22Rv1 (cell line): ENCODE data around the gene SLC35E3.
A peak's percentile ranks its signal among the peaks of the same experiment; 100 is the strongest.

ENCODE experiments used
- H3K27ac ChIP-seq: fragments of 450-650 bp; 2 replicates; pipeline ENCODE4 v1.5.1; 2017
- CTCF ChIP-seq: fragments of 450-650 bp; IDR thresholded peaks from 2 replicates; pipeline ENCODE4 v1.5.1; 2017; ENCODE audit warnings: mild to moderate bottlenecking
- ZFX ChIP-seq: fragments of 450-650 bp; IDR thresholded peaks from 2 replicates; pipeline ENCODE4 v1.6.1; 2017; ENCODE audit warnings: antibody characterized with exemption, borderline replicate concordance

The SLC35E3 gene

GRCh38 chr12:68803948-68804656 lies 58.1 kb downstream of the SLC35E3 start:
- TF ChIP-seq ZFX: no peak
- no peak for TF ChIP-seq CTCF
- H3K27ac ChIP-seq: no peak overlapping the region

GRCh38 chr12:68804657-68805591 lies 58.9 kb downstream of the SLC35E3 start:
- no peak for TF ChIP-seq ZFX
- TF ChIP-seq CTCF: no peak
- H3K27ac ChIP-seq: no peak overlapping the region

GRCh38 chr12:68805592-68806120 lies 59.7 kb downstream of the SLC35E3 start:
- H3K27ac ChIP-seq: no peak overlapping the region
- TF ChIP-seq ZFX (no peak), CTCF (no peak)

- no peak for TF ChIP-seq ZFX
- no peak for TF ChIP-seq CTCF
- H3K27ac ChIP-seq: peak overlapping the region; percentile 100
Observed at GRCh38 chr12:68806488-68807237, 60.7 kb downstream of the SLC35E3 start.

GRCh38 chr12:68807274-68807575 lies 61.2 kb downstream of the SLC35E3 start:
- H3K27ac ChIP-seq: peak overlapping the region; percentile 100

GRCh38 chr12:68807576-68808387 lies 61.8 kb downstream of the SLC35E3 start, which contains the start of gene MDM2:
Gene MDM2, plus strand, starts transcription at chr12:68808177. Its CDS starts 301 bp downstream, at chr12:68808478.
- H3K27ac ChIP-seq: peak within 1 kb of the TSS; percentile 100

More at GRCh38 chr12:68807576-68808387, 61.8 kb downstream of the SLC35E3 start, which contains the start of gene MDM2:
- no peak for TF ChIP-seq ZFX
- peak; percentile 89 for TF ChIP-seq CTCF
